Keratinocyte (primary cell): ENCODE measurements around the gene FMO4. TPM values are rescaled to one million over a fixed set of nuclear protein-coding genes. Genes with fewer than 3 reads are reported as not detected.

Experiments
- DNase-seq: peaks from one replicate; pipeline ENCODE4 v3.0.0-alpha.2; 2011; ENCODE audit warnings: low read depth, missing footprints, low spot score
- FAIRE-seq: peaks from 2 replicates; lab custom pipeline; 2011; peaks lifted over from hg19 to GRCh38; lab: Jason Lieb, UNC
- H2AFZ ChIP-seq: 2 replicates; pipeline ENCODE4 v1.6.0; 2012; ENCODE audit warnings: low read length, control low read depth, inconsistent platforms; ENCODE audit not compliant: control insufficient read depth
- H3K27ac ChIP-seq: 2 replicates; pipeline ENCODE4 v1.5.1; 2011; ENCODE audit warnings: low read length; ENCODE audit not compliant: control insufficient read depth, insufficient read depth
- H3K27me3 ChIP-seq: 3 replicates; pipeline ENCODE4 v1.6.0; 2011; ENCODE audit warnings: low read length; ENCODE audit not compliant: control insufficient read depth, insufficient read depth; ENCODE audit errors: extremely low read depth
- H3K36me3 ChIP-seq, 2 experiments: 2 replicates in 1 of 2; 3 replicates in 1 of 2; pipeline ENCODE4 v1.5.1; 2011; ENCODE audit warnings: low read length in 2 of 2, mild to moderate bottlenecking in 1 of 2; ENCODE audit not compliant: control insufficient read depth in 2 of 2, insufficient read depth in 2 of 2; ENCODE audit errors: extremely low read depth in 1 of 2
- H3K4me1 ChIP-seq: 3 replicates; pipeline ENCODE4 v1.5.1; 2011; ENCODE audit warnings: low read length; ENCODE audit not compliant: control insufficient read depth, insufficient read depth; ENCODE audit errors: extremely low read depth
- H3K4me2 ChIP-seq: 3 replicates; pipeline ENCODE4 v1.6.0; 2011; ENCODE audit warnings: low read depth, low read length; ENCODE audit not compliant: control insufficient read depth, insufficient read depth; ENCODE audit errors: extremely low read depth
- H3K4me3 ChIP-seq, 3 experiments: fragments of 200-600 bp in 1 of 3; sonication (generic) in 1 of 3; 2 replicates in 2 of 3; 3 replicates in 1 of 3; pipeline ENCODE4 v1.5.1; 2011 to 2016; ENCODE audit warnings: low read length in 3 of 3, mild to moderate bottlenecking in 3 of 3, control low read depth in 2 of 3, inconsistent platforms in 1 of 3, low read depth in 1 of 3, mixed read lengths in 1 of 3, mixed run types in 1 of 3, moderate library complexity in 1 of 3; ENCODE audit not compliant: control insufficient read depth in 2 of 3, insufficient read depth in 2 of 3; ENCODE audit errors: extremely low read depth in 1 of 3
- H3K79me2 ChIP-seq: 2 replicates; pipeline ENCODE4 v1.6.0; 2012; ENCODE audit warnings: low read length; ENCODE audit not compliant: control insufficient read depth, insufficient read depth
- H3K9ac ChIP-seq: 3 replicates; pipeline ENCODE4 v1.6.0; 2011; ENCODE audit warnings: low read length; ENCODE audit not compliant: control insufficient read depth, insufficient read depth; ENCODE audit errors: extremely low read depth
- H3K9me1 ChIP-seq: 3 replicates; pipeline ENCODE4 v1.6.0; 2011; ENCODE audit warnings: low read length; ENCODE audit not compliant: control insufficient read depth, insufficient read depth; ENCODE audit errors: extremely low read depth
- H3K9me3 ChIP-seq: 2 replicates; pipeline ENCODE4 v1.5.1; 2012; ENCODE audit warnings: low read depth, low read length; ENCODE audit not compliant: control insufficient read depth
- H4K20me1 ChIP-seq: 3 replicates; pipeline ENCODE4 v1.6.0; 2011; ENCODE audit warnings: low read length; ENCODE audit not compliant: control insufficient read depth, insufficient read depth; ENCODE audit errors: extremely low read depth
- CTCF ChIP-seq, 3 experiments: IDR thresholded peaks in 1 of 3; conservative IDR thresholded peaks in 1 of 3; optimal IDR thresholded peaks in 1 of 3; 2 replicates in 2 of 3; 3 replicates in 1 of 3; pipeline versions ENCODE3 to v1.5.1; 2011; ENCODE audit warnings: low read length in 3 of 3, mild to moderate bottlenecking in 3 of 3, moderate library complexity in 2 of 3, control low read depth in 1 of 3, inconsistent platforms in 1 of 3; ENCODE audit not compliant: insufficient read depth in 2 of 3; ENCODE audit errors: extremely low read depth in 1 of 3
- EZH2 ChIP-seq: IDR thresholded peaks from one replicate; pipeline ENCODE4 v1.6.1; 2012; ENCODE audit warnings: inconsistent platforms, mild to moderate bottlenecking, low read length, moderate library complexity
- dilution Hi-C: fragments of 300-500 bp; cut with MboI; formaldehyde crosslinking; loops from one replicate; pipeline ENCODE4 v1.7.0; 2020; ENCODE audit warnings: low sequenced_read_pairs; ENCODE audit not compliant: extremely low pct_ligation_motif_present
- polyA plus RNA-seq, 5 experiments: library from polyadenylated mRNA; depleted of rRNA in 3 of 5; stranded (reverse) in 3 of 5; stranded (forward) in 1 of 5; unstranded in 1 of 5; fragments of >200 nt; gene quantifications; 1 replicate in 1 of 5; 2 replicates in 3 of 5; 3 replicates in 1 of 5; pipeline versions ENCODE4 v1.2.1 to v1.2.3, GENCODE V29; 2011 to 2012; ENCODE audit warnings: missing spikeins in 2 of 5, low read depth in 1 of 5, low replicate concordance in 1 of 5

FMO4 gene
- polyA plus RNA-seq, 1 donor (not counting 4 experiments of a cell fraction or from before 2014, with no cell fraction given) = 4.7 TPM

DNA sequence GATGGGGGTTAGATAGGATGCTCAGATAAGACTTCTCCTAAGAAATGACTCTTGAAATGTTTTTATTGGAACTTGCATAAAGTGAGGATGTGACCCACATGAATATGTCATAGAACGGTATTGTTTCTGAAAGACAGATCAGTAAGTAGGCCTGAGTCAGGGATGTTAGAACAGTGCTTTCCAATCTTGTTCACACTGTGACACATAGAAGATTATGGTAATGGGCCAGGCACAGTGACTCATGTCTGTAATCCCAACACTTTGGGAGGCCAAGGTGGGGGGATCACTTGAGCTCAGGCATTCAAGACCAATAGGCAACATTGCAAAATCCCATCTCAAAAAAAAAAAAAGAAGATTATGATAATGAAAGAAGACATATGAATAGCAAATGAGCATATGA lies 32.9 kb downstream of the FMO4 start:
- TF ChIP-seq CTCF (optimal IDR thresholded peaks at IDR 0.05 in 1 of 3, IDR thresholded peaks at IDR 0.05 in 1 of 3, conservative IDR thresholded peaks at IDR 0.05 in 1 of 3; ENCODE audit: extremely low read depth in 1 of 3, insufficient read depth in 2 of 3, low read length in 3 of 3) = no peak
- dilution Hi-C loops = no loop called here
- H3K4me1 ChIP-seq = no peaks in the 10 kb centered on the region
- H3K36me3 ChIP-seq = no peaks in the 10 kb centered on the region
- no peaks in the 10 kb centered on the region for H3K27me3 ChIP-seq
- H3K4me2 ChIP-seq = no peak overlapping the region
- no peaks in the 10 kb centered on the region for H4K20me1 ChIP-seq
- no peak overlapping the region for H3K27ac ChIP-seq
- H3K79me2 ChIP-seq = no peaks in the 10 kb centered on the region
- H3K9ac ChIP-seq = no peak overlapping the region
- no peak overlapping the region for H3K4me3 ChIP-seq
- no peak for DNase-seq
- H3K9me3 ChIP-seq = no peaks in the 10 kb centered on the region
- FAIRE-seq = no peak
- H2AFZ ChIP-seq = no peak overlapping the region
- H3K9me1 ChIP-seq = no peaks in the 10 kb centered on the region

DNA sequence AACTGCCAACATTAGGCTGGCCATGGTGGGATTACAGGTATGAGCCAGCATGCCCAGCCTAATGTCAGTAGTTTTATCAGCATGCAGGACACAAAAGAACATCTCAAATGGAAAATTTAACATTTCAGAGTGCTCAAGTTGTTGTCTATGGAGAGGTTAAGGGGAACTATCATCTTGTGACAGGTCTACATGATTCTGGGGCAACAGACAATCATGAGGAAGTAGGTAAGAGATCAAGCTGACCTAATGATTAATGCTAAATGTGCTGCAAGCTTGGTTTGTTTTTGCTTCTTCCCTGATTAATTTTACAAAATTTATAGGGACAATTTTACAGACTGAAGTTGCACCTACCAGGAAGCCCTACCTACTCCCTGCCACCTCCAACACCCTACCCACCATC lies 36.6 kb downstream of the FMO4 start:
- DNase-seq = no peak
- H2AFZ ChIP-seq = no peak overlapping the region
- no peaks in the 10 kb centered on the region for H3K9me1 ChIP-seq
- no peak overlapping the region for H3K4me3 ChIP-seq
- no peak overlapping the region for H3K27ac ChIP-seq
- no peaks in the 10 kb centered on the region for H3K36me3 ChIP-seq
- no peak for TF ChIP-seq CTCF (optimal IDR thresholded peaks at IDR 0.05 in 1 of 3, IDR thresholded peaks at IDR 0.05 in 1 of 3, conservative IDR thresholded peaks at IDR 0.05 in 1 of 3; ENCODE audit: extremely low read depth in 1 of 3, insufficient read depth in 2 of 3, low read length in 3 of 3)
- no peak for TF ChIP-seq EZH2
- H4K20me1 ChIP-seq = no peaks in the 10 kb centered on the region
- FAIRE-seq = no peak
- H3K79me2 ChIP-seq = no peaks in the 10 kb centered on the region
- no peaks in the 10 kb centered on the region for H3K27me3 ChIP-seq
- no peak overlapping the region for H3K9ac ChIP-seq
- no peak overlapping the region for H3K4me2 ChIP-seq
- H3K9me3 ChIP-seq = no peaks in the 10 kb centered on the region
- dilution Hi-C loops = no loop called here
- no peaks in the 10 kb centered on the region for H3K4me1 ChIP-seq
